ENCODE data around the gene SMOC2. TPM values are rescaled to one million over a fixed set of nuclear protein-coding genes. Genes with fewer than 3 reads are reported as not detected.

SMOC2 gene
- total and polyA plus RNA-seq, 2 of the 4 experiments (the other 2 are of a cell fraction): not detected

DNA sequence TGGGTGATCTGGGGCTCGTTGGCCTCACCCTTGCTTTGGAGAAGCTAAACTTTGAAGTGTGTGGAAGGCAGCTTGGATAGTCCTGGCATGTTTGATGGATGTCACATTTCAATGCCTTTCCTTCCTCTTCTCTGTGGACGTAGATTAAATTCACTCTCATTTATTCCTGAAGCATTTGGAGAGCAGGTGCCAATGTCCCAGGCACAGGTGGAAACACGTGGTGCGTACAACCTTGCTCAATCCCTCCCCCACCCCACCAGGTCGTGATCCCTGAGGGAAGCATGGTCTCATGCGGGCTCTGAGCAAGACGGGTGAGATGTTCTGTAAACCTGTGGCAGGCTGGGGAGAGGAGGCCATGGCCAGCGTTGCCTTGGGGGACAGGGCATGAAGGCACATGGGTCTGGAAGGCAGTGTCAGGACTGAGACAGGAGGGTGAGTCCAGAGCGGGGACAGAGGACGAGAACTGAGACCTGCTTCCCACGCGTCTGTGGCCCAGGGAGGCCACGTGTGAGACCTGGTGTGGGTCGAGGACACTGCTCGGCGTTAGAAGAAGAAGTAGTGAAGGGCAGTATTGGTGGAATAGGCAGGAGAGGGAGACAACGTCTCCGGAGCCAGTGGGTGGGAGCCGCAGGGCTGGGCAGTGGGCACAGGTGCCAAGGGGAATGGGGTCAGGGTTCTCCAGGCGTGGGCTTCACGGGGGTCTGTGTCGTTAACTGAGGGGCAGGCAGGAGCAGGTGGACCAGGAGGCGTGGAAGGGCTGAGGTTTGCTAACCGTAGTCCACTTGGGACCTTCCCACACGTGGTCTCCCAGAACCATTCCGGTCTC lies 34.4 kb downstream of the SMOC2 start:
- dilution Hi-C loops (cut with HindIII; ENCODE audit: low sequenced_read_pairs, unreplicated experiment): no loop called here
- H4K8ac ChIP-seq (ENCODE audit: low read depth in 2 of 2, low read length in 2 of 2): no peak overlapping the region
- H2AFZ ChIP-seq (replicated peaks; ENCODE audit: low read length, poor library complexity): no peak overlapping the region

More for the DNA sequence above, 34.4 kb downstream of the SMOC2 start:
- no peak overlapping the region for H3K27ac ChIP-seq (ENCODE audit: insufficient read depth, low read length)
- no peak overlapping the region for H2BK15ac ChIP-seq (ENCODE audit: low read depth, low read length)
- no peak overlapping the region for H3K4ac ChIP-seq (ENCODE audit: low read depth, low read length)
- H3K14ac ChIP-seq (replicated peaks; ENCODE audit: low read depth, low read length): no peak overlapping the region
- peaks cover 41% of the 10 kb centered on the region for H3K9me3 ChIP-seq (ENCODE audit: control insufficient read depth, insufficient read depth, low read length)
- no peak overlapping the region for H4K91ac ChIP-seq (ENCODE audit: insufficient read depth, low read depth, low read length)
- H3K4me3 ChIP-seq (ENCODE audit: insufficient read depth, low read depth, low read length): no peak overlapping the region
- H4K20me1 ChIP-seq (ENCODE audit: insufficient read depth, low read length): no peaks in the 10 kb centered on the region
- H3K36me3 ChIP-seq (ENCODE audit: control insufficient read depth, insufficient read depth, low read length): no peaks in the 10 kb centered on the region
- no peak overlapping the region for H2AK5ac ChIP-seq (ENCODE audit: low read depth, low read length)
- BruUV-seq (replicated peaks): no TSS peak
- no peak for ATAC-seq (ENCODE audit: low read depth)
- intact Hi-C loops (cut with micrococcal nuclease): loop anchor here (10.0 kb wide), 1 partner anchor 709 kb away; no protein-coding TSS in a partner anchor
- WGBS, 2 experiments (ENCODE audit: extremely low coverage in 2 of 2, insufficient read length in 1 of 2): 66% methylated on average over 9 of the region's 26 CpGs; no CpG with 5 or more reads in 1 of the 2 experiments
- H4K5ac ChIP-seq (ENCODE audit: low read depth, low read length): no peak overlapping the region
- no peak overlapping the region for H3K23ac ChIP-seq (ENCODE audit: low read depth, low read length)
- no peaks in the 10 kb centered on the region for H3K79me1 ChIP-seq (ENCODE audit: low read depth in 1 of 2, low read length in 2 of 2)
- H3K4me2 ChIP-seq (ENCODE audit: low read depth, low read length): no peak overlapping the region
- TF ChIP-seq, protein P1, sequence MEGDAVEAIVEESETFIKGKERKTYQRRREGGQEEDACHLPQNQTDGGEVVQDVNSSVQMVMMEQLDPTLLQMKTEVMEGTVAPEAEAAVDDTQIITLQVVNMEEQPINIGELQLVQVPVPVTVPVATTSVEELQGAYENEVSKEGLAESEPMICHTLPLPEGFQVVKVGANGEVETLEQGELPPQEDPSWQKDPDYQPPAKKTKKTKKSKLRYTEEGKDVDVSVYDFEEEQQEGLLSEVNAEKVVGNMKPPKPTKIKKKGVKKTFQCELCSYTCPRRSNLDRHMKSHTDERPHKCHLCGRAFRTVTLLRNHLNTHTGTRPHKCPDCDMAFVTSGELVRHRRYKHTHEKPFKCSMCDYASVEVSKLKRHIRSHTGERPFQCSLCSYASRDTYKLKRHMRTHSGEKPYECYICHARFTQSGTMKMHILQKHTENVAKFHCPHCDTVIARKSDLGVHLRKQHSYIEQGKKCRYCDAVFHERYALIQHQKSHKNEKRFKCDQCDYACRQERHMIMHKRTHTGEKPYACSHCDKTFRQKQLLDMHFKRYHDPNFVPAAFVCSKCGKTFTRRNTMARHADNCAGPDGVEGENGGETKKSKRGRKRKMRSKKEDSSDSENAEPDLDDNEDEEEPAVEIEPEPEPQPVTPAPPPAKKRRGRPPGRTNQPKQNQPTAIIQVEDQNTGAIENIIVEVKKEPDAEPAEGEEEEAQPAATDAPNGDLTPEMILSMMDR (conservative IDR thresholded peaks at IDR 0.05; ENCODE audit: low read depth, low read length): no peak
- TF ChIP-seq CEBPB (IDR thresholded peaks at IDR 0.05; ENCODE audit: low read depth, low read length) (no peak), MXI1 (IDR thresholded peaks at IDR 0.05; ENCODE audit: borderline replicate concordance, low read depth, low read length) (no peak), RFX5 (IDR thresholded peaks at IDR 0.05; ENCODE audit: low read depth, low read length) (no peak), CHD1 (IDR thresholded peaks at IDR 0.05; ENCODE audit: low read depth, low read length) (no peak)
- no peak overlapping the region for H3K9ac ChIP-seq (ENCODE audit: low read depth, low read length)
- in situ Hi-C loops (cut with MboI; ENCODE audit: low sequenced_read_pairs): no loop called here
- H3K27me3 ChIP-seq (ENCODE audit: control insufficient read depth, insufficient read depth, low read length): no peaks in the 10 kb centered on the region
- POLR2A ChIA-PET (ENCODE audit: unreplicated experiment): no interaction called here
- DNase-seq: no peak
- H2BK20ac ChIP-seq (ENCODE audit: low read depth, low read length): no peak overlapping the region
- H3K4me1 ChIP-seq (ENCODE audit: control insufficient read depth, insufficient read depth, low read length): no peaks in the 10 kb centered on the region
- no peaks in the 10 kb centered on the region for H3K9me1 ChIP-seq (ENCODE audit: insufficient read depth, low read length)
- H2AK9ac ChIP-seq (replicated peaks; ENCODE audit: low read depth, low read length, poor library complexity): no peak overlapping the region
- no peak overlapping the region for H3K18ac ChIP-seq (ENCODE audit: low read depth, low read length)
- CTCF ChIA-PET: no interaction called here
- no peak overlapping the region for H2BK5ac ChIP-seq (ENCODE audit: low read depth, low read length, poor library complexity, severe bottlenecking)
- H2BK120ac ChIP-seq (ENCODE audit: low read depth, low read length): no peak overlapping the region
- H3K56ac ChIP-seq (ENCODE audit: extremely low read depth, insufficient read depth, low read length): no peak overlapping the region

All from IMR-90 (cell line).